ENCODE results near the gene DEDD.
"Not testable (repeated sequence)": the region's sequence is repeated elsewhere in the genome, so short reads cannot be mapped to it uniquely, and the experiment has no call there.

Gene DEDD

DNA sequence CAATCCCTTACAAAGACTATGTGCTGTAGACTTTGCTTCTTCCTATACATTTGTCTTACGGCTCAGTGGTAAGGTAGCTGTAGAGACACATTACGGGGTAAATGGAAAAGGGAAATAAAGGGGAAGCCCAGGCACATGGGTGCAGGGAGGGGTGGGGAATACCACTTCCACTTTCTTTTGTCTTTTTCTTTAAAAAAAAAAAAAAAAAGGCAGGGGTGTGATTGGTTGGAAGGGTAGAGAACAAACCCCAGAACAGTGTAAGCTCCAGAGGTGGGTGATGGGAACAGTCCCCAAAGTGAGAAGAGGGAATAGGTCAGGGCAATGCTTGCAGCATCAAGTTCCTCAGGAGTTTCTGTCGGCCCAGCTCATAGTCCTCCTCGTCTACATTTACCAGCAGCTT is 10.6 kb downstream of the DEDD start:
- no peak for FAIRE-seq

DNA sequence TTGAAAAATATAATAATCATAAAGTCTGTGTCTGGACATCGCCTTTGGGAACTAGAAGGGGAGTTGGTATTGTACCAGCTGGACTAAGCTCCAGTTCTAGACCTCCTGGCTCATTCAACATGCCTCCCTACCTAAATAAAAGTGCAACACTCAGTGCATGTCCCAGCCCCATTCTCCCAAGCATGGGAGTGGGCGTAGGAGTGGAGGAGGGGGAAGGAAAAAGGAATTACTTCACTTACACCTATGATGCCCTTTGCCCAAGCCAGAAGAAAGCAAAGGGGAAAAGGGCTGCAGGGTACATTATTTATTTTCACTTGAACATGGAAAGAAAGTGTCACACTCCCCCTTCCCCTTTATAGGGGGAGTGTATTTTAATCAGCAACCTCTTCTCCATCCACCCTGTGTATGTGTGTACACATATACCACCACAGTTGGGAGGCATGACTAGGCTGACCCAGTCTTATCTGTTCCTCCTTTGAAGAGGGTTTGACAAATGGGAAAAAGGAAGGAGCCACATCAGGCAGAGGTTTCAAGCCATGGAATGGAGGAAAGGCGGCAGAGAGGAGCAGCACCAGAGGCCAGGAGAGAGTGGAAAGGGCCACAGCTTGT is 11.3 kb downstream of the DEDD start:
- no peak for FAIRE-seq

- FAIRE-seq: peak; percentile 60
Observed at GRCh38 chr1:161119092-161119903, 13.2 kb downstream of the DEDD start.

GRCh38 chr1:161117759-161118581 is 14.5 kb downstream of the DEDD start, which contains the start of the genes NIT1 and PFDN2:
Gene NIT1 (plus strand): TSS chr1:161118105. CDS start chr1:161118177, 72 bp downstream.
Gene PFDN2 (minus strand): TSS chr1:161118037. CDS start chr1:161118026, 11 bp downstream.
- peak; percentile 31 for FAIRE-seq

GRCh38 chr1:161115961-161116360 is 16.5 kb downstream of the DEDD start:
- FAIRE-seq: not testable (repeated sequence)

- FAIRE-seq: no peak
Observed at GRCh38 chr1:161115132-161115711, 17.2 kb downstream of the DEDD start.

- no peak for FAIRE-seq
Observed at GRCh38 chr1:161114556-161114955, 17.9 kb downstream of the DEDD start.

- no peak for FAIRE-seq
Observed at GRCh38 chr1:161113915-161114314, 18.6 kb downstream of the DEDD start.

- FAIRE-seq: no peak
Observed at GRCh38 chr1:161111527-161111926, 20.9 kb downstream of the DEDD start.

DNA sequence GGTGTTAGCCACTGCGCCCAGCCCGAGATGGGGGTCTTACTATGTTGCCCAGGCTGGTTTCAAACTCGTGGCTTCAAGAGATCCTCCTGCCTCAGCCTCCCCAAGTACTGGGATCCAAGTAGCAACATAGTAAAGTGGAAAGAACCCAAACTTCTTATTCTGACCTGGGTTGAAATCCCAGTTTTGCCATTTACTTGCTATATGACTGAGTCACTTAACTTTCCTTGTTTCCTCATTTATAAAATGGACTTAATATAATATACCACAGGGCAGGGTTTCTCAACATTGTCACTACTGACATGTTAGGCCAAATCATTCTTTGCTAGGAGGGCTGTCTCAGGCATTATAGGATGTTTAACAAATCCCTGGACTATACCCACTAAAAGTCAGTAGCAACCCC is 21.4 kb downstream of the DEDD start:
- FAIRE-seq: no peak

DNA sequence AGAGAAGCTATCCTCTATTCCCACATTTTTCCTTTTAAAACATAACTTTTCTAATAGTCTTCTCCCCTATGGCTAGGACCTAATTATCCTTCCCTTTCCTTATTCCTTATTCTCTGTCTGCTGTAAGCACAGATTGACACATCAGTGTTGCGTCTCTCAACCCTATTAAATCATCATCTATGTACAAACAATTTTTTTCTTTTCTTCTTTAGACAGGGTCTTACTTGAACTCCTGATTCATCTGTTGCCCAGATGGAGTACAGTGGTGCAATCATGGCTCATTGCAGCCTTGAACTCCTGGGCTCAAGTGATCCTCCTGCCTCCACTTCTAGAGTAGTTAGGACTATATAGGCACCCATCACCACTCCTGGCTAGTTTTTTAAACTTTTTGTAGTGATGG is 26.0 kb downstream of the DEDD start:
- no peak for FAIRE-seq

DNA sequence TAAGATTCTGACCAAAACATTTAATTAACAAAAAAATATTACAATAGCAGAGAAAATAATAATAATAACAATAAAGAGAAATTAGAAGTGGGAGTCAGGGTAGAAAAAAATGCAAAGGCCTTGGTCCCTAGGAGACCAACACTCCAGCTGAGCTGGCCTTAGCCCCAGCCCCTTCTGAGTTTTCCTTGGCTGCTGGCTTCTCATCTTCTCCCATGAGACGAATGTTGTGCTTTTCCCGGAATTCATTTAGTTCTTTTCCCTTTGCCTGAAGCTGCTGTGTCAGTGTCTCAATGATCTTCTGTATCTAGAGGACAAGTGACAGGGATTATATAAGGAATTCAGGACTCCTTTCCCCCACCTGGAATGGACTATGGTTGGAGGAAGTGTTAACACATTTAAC is 31.9 kb downstream of the DEDD start:
- no peak for FAIRE-seq

DNA sequence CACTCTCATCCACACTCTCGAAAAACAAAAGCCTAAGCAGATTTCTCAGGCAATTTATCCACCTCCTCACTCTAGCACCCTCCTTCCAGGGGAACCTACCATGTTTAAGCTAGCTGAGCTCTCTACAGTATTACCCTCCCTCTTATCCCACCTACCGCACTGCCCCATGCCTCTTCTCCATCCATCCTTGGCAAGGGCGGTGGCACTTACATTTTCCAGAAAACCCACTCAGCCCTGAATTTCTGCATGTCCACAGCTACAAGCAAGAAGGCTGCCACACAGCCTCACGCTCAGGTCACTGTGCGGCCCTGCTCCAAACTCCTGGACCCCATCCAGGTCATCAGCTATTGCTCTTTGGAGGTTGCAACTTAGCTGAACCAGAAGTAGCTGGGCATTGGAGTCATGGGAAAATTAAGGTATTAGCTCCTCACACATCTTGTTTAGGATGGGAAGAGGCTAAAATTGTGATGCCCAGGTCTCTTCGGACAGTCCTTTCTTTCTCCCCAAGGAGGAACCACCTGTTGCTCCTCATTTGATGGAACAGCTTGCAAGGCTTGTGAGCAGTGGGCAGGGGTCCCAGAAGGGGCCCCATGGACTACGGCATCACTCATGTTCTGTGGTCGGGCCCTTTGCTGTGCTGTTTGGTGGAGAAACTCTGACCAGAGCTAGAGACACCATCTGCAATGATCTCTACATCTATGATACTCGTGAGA is 33.2 kb downstream of the DEDD start:
- FAIRE-seq: no peak

DNA sequence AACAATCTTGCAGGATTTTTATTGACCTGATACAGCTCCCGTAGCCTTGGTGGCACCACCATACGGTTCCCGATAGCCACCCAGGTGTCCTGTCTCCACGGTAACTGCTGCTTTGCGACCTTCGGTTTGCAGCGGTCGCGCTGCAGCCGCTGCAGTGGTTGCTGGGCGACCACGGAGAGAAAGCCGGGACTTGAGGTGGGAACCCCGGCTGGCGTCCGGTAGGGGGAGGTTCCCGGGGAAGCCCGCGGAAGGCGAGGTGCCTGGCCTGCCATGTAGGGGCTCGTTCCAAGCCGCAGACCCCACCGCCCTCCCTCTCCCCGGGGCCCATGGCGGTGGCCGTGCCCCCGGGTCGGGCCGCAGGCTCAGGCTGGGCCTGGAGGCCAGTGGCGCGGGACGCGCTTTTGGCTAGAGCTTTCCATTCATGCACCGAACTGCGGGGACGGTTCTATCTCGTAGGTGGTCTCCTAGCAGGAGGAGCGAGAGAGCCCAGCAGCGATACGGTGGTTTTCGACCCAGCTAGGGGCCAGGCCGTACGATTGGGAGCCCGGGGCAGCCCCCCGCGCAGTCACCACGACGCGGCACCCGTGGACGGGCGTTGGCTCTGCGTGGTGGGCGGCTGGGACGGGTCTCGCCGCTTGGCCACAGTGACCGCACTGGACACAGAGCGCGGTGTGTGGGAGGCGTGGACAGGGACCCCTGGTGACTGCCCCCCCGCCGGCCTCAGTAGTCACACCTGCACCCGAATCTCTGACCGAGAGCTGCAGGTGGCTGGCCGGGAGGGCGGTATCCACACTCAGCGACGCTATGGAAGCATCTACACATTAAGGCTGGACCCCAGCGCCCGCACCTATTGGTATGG is 34.0 kb downstream of the DEDD start, which contains the start of gene KLHDC9:
KLHDC9 (plus strand) TSS at position 152 of the 859 bp plus-strand sequence; CDS start at position 327, 175 bp downstream.
- FAIRE-seq: peak; percentile 86

DNA sequence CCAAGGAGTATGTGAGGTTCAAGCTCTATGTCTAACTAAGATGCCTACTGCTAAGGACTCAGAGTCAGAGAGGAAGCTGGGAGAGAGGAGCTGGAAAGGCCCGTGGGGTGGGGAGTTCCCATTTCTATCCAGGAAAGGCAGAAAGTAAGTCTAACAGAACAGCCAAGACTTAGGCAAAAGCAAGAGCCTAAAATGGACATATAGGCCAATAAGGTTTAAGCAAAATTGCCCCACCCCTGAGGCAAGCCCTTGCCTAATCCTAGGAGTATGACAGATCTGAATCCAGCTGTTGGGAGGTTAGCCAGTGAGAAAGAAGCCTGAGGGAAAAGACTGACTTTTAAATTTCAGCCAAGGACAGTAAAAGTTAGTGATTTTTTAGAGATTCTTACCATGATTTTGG is 35.9 kb downstream of the DEDD start:
- FAIRE-seq: no peak

GRCh38 chr1:161096015-161096414 is 36.5 kb downstream of the DEDD start:
- no peak for FAIRE-seq

DNA sequence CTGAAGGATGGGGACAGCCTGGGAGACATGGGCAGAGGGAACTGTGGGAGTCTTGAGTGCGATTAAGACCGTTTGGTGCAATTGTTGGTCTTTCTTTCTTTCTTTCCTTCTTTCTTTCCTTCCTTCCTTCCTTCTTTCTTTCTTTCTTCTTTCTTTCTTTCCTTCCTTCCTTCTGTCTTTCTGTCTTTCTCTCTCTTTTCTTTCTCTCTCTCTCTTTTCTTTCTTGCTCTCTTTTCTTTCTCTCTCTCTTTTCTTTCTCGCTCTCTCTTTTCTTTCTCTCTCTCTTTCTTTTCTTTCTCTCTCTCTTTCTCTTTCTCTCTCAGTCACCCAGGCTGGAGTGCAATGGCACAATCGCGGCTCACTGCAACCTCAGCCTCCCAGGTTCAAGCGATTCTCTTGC is 37.2 kb downstream of the DEDD start:
- no peak for FAIRE-seq

- no peak for FAIRE-seq
Observed at GRCh38 chr1:161094481-161094880, 38.0 kb downstream of the DEDD start.

- FAIRE-seq: no peak
Observed at GRCh38 chr1:161092621-161093028, 39.8 kb downstream of the DEDD start.

DNA sequence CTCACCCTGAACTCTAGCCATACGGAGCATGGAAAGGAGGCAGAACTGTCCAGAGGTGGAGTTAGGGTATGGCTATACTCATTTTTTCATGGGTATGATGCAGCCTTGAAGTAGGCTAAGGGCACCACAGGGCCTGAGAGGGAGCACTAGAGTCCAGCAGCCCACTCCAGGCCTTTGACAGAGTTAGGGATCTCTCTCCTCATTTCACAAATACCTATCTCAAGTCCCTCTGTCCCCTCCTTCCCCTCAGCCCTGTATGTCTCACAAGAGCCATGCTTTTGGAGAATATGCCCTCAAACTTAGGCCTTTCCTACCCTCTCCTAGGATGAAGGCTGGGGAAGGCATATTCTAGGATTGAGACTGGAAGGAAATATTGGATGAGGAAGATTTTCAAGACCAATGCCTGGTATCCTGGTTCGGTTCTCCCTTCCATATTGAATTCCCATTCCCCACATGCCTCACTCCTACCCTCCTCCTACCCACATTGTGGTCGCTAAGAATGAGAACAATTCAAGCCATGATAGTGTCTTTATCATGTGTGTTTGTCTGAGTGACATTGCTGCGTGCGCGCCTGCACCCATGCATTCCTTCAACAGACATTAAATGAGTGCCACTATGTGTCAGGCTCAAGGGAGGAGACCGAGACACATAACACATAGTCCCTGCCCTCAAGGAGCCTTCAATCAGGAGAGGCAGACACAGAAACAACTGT is 40.5 kb downstream of the DEDD start:
- no peak for FAIRE-seq

- FAIRE-seq: no peak
Observed at GRCh38 chr1:161091093-161091492, 41.4 kb downstream of the DEDD start.
